ENCODE measurements around the gene EDDM3A. TPM values are rescaled to one million over a fixed set of nuclear protein-coding genes. Genes with fewer than 3 reads are reported as not detected.
"Not testable (repeated sequence)": the region's sequence is repeated elsewhere in the genome, so short reads cannot be mapped to it uniquely, and the experiment has no call there.

The EDDM3A gene
- polyA plus RNA-seq, 1 donor (not counting 4 experiments of a cell fraction or from before 2014, with no cell fraction given), result not detected

- TF ChIP-seq, protein P1, sequence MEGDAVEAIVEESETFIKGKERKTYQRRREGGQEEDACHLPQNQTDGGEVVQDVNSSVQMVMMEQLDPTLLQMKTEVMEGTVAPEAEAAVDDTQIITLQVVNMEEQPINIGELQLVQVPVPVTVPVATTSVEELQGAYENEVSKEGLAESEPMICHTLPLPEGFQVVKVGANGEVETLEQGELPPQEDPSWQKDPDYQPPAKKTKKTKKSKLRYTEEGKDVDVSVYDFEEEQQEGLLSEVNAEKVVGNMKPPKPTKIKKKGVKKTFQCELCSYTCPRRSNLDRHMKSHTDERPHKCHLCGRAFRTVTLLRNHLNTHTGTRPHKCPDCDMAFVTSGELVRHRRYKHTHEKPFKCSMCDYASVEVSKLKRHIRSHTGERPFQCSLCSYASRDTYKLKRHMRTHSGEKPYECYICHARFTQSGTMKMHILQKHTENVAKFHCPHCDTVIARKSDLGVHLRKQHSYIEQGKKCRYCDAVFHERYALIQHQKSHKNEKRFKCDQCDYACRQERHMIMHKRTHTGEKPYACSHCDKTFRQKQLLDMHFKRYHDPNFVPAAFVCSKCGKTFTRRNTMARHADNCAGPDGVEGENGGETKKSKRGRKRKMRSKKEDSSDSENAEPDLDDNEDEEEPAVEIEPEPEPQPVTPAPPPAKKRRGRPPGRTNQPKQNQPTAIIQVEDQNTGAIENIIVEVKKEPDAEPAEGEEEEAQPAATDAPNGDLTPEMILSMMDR (optimal IDR thresholded peaks at IDR 0.05 in 1 of 3, IDR thresholded peaks at IDR 0.05 in 1 of 3, conservative IDR thresholded peaks at IDR 0.05 in 1 of 3; ENCODE audit: extremely low read depth in 1 of 3, insufficient read depth in 2 of 3, low read length in 3 of 3), result no peak
- no peak for TF ChIP-seq EZH2 (IDR thresholded peaks at IDR 0.05; ENCODE audit: low read length)
- Histone ChIP-seq H3K27ac (ENCODE audit: control insufficient read depth, insufficient read depth, low read length) (no peak overlapping the region), H4K20me1 (ENCODE audit: control insufficient read depth, extremely low read depth, insufficient read depth, low read length) (no peaks in the 10 kb centered on the region), H3K4me1 (ENCODE audit: control insufficient read depth, extremely low read depth, insufficient read depth, low read length) (no peaks in the 10 kb centered on the region), H3K9ac (ENCODE audit: control insufficient read depth, extremely low read depth, insufficient read depth, low read length) (no peak overlapping the region), H3K9me3 (ENCODE audit: control insufficient read depth, low read depth, low read length) (no peaks in the 10 kb centered on the region), H3K4me3 (ENCODE audit: control insufficient read depth in 2 of 3, extremely low read depth in 1 of 3, insufficient read depth in 2 of 3, low read depth in 1 of 3, low read length in 3 of 3) (no peak overlapping the region), H3K27me3 (ENCODE audit: control insufficient read depth, extremely low read depth, insufficient read depth, low read length) (no peaks in the 10 kb centered on the region), H3K4me2 (ENCODE audit: control insufficient read depth, extremely low read depth, insufficient read depth, low read depth, low read length) (no peak overlapping the region), H3K36me3 (ENCODE audit: control insufficient read depth in 2 of 2, extremely low read depth in 1 of 2, insufficient read depth in 2 of 2, low read length in 2 of 2) (no peaks in the 10 kb centered on the region), H2AFZ (ENCODE audit: control insufficient read depth, low read length) (no peak overlapping the region), H3K9me1 (ENCODE audit: control insufficient read depth, extremely low read depth, insufficient read depth, low read length) (no peaks in the 10 kb centered on the region), H3K79me2 (ENCODE audit: control insufficient read depth, insufficient read depth, low read length) (no peaks in the 10 kb centered on the region)
- dilution Hi-C loops (cut with MboI; ENCODE audit: extremely low pct_ligation_motif_present, low sequenced_read_pairs), result no loop called here
- DNase-seq (ENCODE audit: low read depth, low spot score), result no peak
- no peak for FAIRE-seq
Measured at GRCh38 chr14:20698934-20699333, 46.8 kb upstream of the EDDM3A start.

GRCh38 chr14:20699931-20700330 is 45.8 kb upstream of the EDDM3A start:
- H3K4me2 ChIP-seq (ENCODE audit: control insufficient read depth, extremely low read depth, insufficient read depth, low read depth, low read length), result no peak overlapping the region
- TF ChIP-seq, protein P1 (optimal IDR thresholded peaks at IDR 0.05 in 1 of 3, IDR thresholded peaks at IDR 0.05 in 1 of 3, conservative IDR thresholded peaks at IDR 0.05 in 1 of 3; ENCODE audit: extremely low read depth in 1 of 3, insufficient read depth in 2 of 3, low read length in 3 of 3), result no peak
- no peak for TF ChIP-seq EZH2 (IDR thresholded peaks at IDR 0.05; ENCODE audit: low read length)
- H3K79me2 ChIP-seq (ENCODE audit: control insufficient read depth, insufficient read depth, low read length), result no peaks in the 10 kb centered on the region
- H4K20me1 ChIP-seq (ENCODE audit: control insufficient read depth, extremely low read depth, insufficient read depth, low read length), result no peaks in the 10 kb centered on the region
- no peaks in the 10 kb centered on the region for H3K27me3 ChIP-seq (ENCODE audit: control insufficient read depth, extremely low read depth, insufficient read depth, low read length)
- H3K27ac ChIP-seq (ENCODE audit: control insufficient read depth, insufficient read depth, low read length), result no peak overlapping the region
- DNase-seq (ENCODE audit: low read depth, low spot score) (no peak), FAIRE-seq (no peak)
- H3K9me1 ChIP-seq (ENCODE audit: control insufficient read depth, extremely low read depth, insufficient read depth, low read length), result no peaks in the 10 kb centered on the region
- H3K9ac ChIP-seq (ENCODE audit: control insufficient read depth, extremely low read depth, insufficient read depth, low read length), result no peak overlapping the region
- H3K36me3 ChIP-seq (ENCODE audit: control insufficient read depth in 2 of 2, extremely low read depth in 1 of 2, insufficient read depth in 2 of 2, low read length in 2 of 2), result no peaks in the 10 kb centered on the region
- no peak overlapping the region for H2AFZ ChIP-seq (ENCODE audit: control insufficient read depth, low read length)
- H3K4me3 ChIP-seq (ENCODE audit: control insufficient read depth in 2 of 3, extremely low read depth in 1 of 3, insufficient read depth in 2 of 3, low read depth in 1 of 3, low read length in 3 of 3), result no peak overlapping the region
- H3K9me3 ChIP-seq (ENCODE audit: control insufficient read depth, low read depth, low read length), result no peaks in the 10 kb centered on the region
- dilution Hi-C loops (cut with MboI; ENCODE audit: extremely low pct_ligation_motif_present, low sequenced_read_pairs), result loop anchor here (10.0 kb wide), 1 partner anchor 155 kb away; no protein-coding TSS in a partner anchor
- H3K4me1 ChIP-seq (ENCODE audit: control insufficient read depth, extremely low read depth, insufficient read depth, low read length), result no peaks in the 10 kb centered on the region

GRCh38 chr14:20700965-20701364 is 44.7 kb upstream of the EDDM3A start:
- H4K20me1 ChIP-seq (ENCODE audit: control insufficient read depth, extremely low read depth, insufficient read depth, low read length); H3K27ac ChIP-seq (ENCODE audit: control insufficient read depth, insufficient read depth, low read length); H3K4me2 ChIP-seq (ENCODE audit: control insufficient read depth, extremely low read depth, insufficient read depth, low read depth, low read length); DNase-seq (ENCODE audit: low read depth, low spot score); H3K4me3 ChIP-seq (ENCODE audit: control insufficient read depth in 2 of 3, extremely low read depth in 1 of 3, insufficient read depth in 2 of 3, low read depth in 1 of 3, low read length in 3 of 3); H3K27me3 ChIP-seq (ENCODE audit: control insufficient read depth, extremely low read depth, insufficient read depth, low read length); H3K79me2 ChIP-seq (ENCODE audit: control insufficient read depth, insufficient read depth, low read length); H3K4me1 ChIP-seq (ENCODE audit: control insufficient read depth, extremely low read depth, insufficient read depth, low read length); H3K9ac ChIP-seq (ENCODE audit: control insufficient read depth, extremely low read depth, insufficient read depth, low read length); H3K36me3 ChIP-seq (ENCODE audit: control insufficient read depth in 2 of 2, extremely low read depth in 1 of 2, insufficient read depth in 2 of 2, low read length in 2 of 2); FAIRE-seq; H3K9me3 ChIP-seq (ENCODE audit: control insufficient read depth, low read depth, low read length); H2AFZ ChIP-seq (ENCODE audit: control insufficient read depth, low read length); H3K9me1 ChIP-seq (ENCODE audit: control insufficient read depth, extremely low read depth, insufficient read depth, low read length): not testable (repeated sequence)
- dilution Hi-C loops (cut with MboI; ENCODE audit: extremely low pct_ligation_motif_present, low sequenced_read_pairs), result loop anchor here (10.0 kb wide), 1 partner anchor 154 kb away; no protein-coding TSS in a partner anchor

Data from keratinocyte (primary cell).